Prostate gland (tissue), 2 donors: ENCODE measurements around the gene ZNF804B. TPM values are rescaled to one million over a fixed set of nuclear protein-coding genes. Genes with fewer than 3 reads are reported as not detected.

Experiments used
- DNase-seq: peaks from one replicate; pipeline ENCODE4 v3.0.0-alpha.2; 2019; ENCODE audit warnings: low spot score
- H3K27ac ChIP-seq, 2 donors: fragments of 200-600 bp; sonication (generic); 2 replicates each; pipeline ENCODE4 v1.5.1; 2017 to 2019
- H3K27me3 ChIP-seq: fragments of 200-600 bp; sonication (generic); replicated peaks from 2 replicates; pipeline ENCODE4 v1.5.1; 2019; ENCODE audit not compliant: insufficient read depth
- H3K36me3 ChIP-seq, 2 donors: fragments of 200-600 bp; sonication (generic); 1 replicate in 1 of 2; 2 replicates in 1 of 2; pipeline versions ENCODE4 v1.5.1 to v1.8.1; 2017 to 2019
- H3K4me1 ChIP-seq: fragments of 200-600 bp; sonication (generic); replicated peaks from 2 replicates; pipeline ENCODE4 v1.5.1; 2019
- H3K4me3 ChIP-seq, 2 donors: fragments of 200-600 bp; sonication (generic); 2 replicates each; pipeline ENCODE4 v1.5.1; 2017 to 2019
- H3K9me3 ChIP-seq: fragments of 200-600 bp; sonication (generic); 2 replicates; pipeline ENCODE4 v1.5.1; 2017
- POLR2A ChIP-seq: fragments of 450-650 bp; IDR thresholded peaks from one replicate; pipeline ENCODE4 v1.6.1; 2016; ENCODE audit warnings: antibody characterized with exemption, mild to moderate bottlenecking
- POLR2AphosphoS5 ChIP-seq: sonication (generic); formaldehyde crosslinking; IDR thresholded peaks from one replicate; pipeline ENCODE4 v1.6.1; 2017; ENCODE audit warnings: antibody characterized with exemption
- WGBS: methylation state at CpG from one replicate; pipeline ENCODE4 v1.1.5; 2018; 5-methylcytosine and 5-hydroxymethylcytosine counted together
- intact Hi-C: fragments of 100-400 bp; cut with DNase I; formaldehyde crosslinking; loops from one replicate; pipeline ENCODE4 v1.14.2; 2022
- total RNA-seq, 2 donors: library from RNA; depleted of rRNA; stranded (reverse); fragments of >200 nt; gene quantifications; one replicate each; pipeline ENCODE4 v1.1.0, GENCODE V29; 2016
- TF ChIP-seq, protein P1 (sequence below), 4 experiments: fragments of 200-600 bp in 2 of 4; fragments of 450-650 bp in 2 of 4; sonication (generic) in 2 of 4; IDR thresholded peaks; 1 replicate in 3 of 4; 2 replicates in 1 of 4; pipeline ENCODE4 v1.5.1; 2016 to 2019; ENCODE audit warnings: antibody characterized with exemption in 4 of 4, mild to moderate bottlenecking in 2 of 4, moderate library complexity in 2 of 4

The ZNF804B gene
- total RNA-seq, 2 donors from 2014 or later = 0.05 TPM; not detected in 1

DNA sequence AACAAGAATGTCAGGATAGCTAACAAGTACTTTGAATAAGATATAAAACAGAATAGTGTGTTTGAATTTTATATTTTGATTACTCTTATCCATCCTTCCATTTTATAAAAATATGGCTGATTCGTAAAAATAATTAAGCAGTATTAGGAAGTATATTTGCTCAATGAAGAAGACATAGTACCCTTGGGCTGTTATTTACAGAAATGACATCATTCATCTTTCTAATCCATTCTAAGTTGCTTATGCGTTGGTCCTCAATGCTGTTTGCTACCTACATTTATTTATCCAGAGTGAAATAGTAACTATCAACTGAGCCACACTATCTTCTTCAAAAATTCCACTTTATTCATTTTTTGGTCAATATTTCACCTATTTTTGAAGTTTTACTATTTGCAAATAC lies 2.1 kb upstream of the ZNF804B start:
- 92% methylated on average over 2 of the region's 2 CpGs for WGBS
- intact Hi-C loops = no loop called here
- Histone ChIP-seq H3K27me3 (peaks cover 6% of the 10 kb centered on the region), H3K36me3 (no peaks in the 10 kb centered on the region), H3K9me3 (no peaks in the 10 kb centered on the region), H3K4me1 (no peaks in the 10 kb centered on the region), H3K27ac (no peak overlapping the region), H3K4me3 (no peak overlapping the region)
- TF ChIP-seq, protein P1, sequence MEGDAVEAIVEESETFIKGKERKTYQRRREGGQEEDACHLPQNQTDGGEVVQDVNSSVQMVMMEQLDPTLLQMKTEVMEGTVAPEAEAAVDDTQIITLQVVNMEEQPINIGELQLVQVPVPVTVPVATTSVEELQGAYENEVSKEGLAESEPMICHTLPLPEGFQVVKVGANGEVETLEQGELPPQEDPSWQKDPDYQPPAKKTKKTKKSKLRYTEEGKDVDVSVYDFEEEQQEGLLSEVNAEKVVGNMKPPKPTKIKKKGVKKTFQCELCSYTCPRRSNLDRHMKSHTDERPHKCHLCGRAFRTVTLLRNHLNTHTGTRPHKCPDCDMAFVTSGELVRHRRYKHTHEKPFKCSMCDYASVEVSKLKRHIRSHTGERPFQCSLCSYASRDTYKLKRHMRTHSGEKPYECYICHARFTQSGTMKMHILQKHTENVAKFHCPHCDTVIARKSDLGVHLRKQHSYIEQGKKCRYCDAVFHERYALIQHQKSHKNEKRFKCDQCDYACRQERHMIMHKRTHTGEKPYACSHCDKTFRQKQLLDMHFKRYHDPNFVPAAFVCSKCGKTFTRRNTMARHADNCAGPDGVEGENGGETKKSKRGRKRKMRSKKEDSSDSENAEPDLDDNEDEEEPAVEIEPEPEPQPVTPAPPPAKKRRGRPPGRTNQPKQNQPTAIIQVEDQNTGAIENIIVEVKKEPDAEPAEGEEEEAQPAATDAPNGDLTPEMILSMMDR (IDR thresholded peaks at IDR 0.05) = no peak
- no peak for TF ChIP-seq POLR2AphosphoS5
- no peak for TF ChIP-seq POLR2A
- no peak for DNase-seq

DNA sequence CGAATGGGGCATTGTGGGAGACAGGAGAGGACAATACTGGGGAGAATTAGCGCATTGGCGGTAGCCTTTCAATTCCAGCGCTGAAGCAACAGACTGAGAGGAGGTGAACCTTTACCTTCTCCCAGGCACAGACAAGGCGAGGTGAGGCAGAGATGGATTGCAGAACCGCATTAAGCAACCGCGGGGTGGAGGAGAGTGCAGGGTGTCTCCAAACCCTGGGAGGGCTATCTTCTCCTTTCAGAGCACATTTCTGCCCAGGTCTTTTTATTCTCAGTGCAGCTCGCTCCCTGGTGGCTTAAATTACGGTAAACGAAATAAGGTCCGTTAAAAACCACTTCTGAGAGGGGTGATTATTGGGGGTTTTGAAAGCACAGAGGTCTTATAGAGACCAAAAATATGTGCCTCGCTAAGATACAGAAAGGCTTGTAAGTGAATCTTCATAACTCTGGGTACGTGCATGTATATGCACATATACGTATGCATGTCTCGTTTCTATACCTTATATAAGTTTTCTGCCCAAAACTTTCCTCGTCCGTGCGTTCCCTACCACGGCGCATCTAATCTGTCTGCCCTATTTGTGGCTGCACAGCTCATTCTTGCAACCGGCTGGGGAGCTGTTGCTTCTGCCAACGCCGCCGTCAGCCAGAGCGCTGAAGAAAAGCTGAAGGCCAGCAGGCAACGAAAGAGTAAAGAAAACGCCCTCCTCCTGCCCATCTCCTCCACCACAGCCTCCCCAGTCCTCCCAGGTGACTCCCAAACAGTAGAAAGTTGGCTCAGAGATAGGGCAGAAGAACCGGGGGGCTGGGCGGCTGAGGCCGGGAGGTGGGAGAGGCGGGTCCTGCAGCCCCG lies 895 bp upstream of the ZNF804B start:
- intact Hi-C loops = no loop called here
- TF ChIP-seq POLR2AphosphoS5 = no peak
- no peak for TF ChIP-seq POLR2A
- TF ChIP-seq, protein P1 (IDR thresholded peaks at IDR 0.05) = no peak
- peaks cover 6% of the 10 kb centered on the region for H3K27me3 ChIP-seq
- 4% methylated on average over 33 of the region's 33 CpGs for WGBS
- no peak overlapping the region for H3K27ac ChIP-seq
- H3K36me3 ChIP-seq = no peaks in the 10 kb centered on the region
- peak; percentile 7 for DNase-seq
- peak overlapping the region; percentile 24 to 25 for H3K4me3 ChIP-seq
- no peaks in the 10 kb centered on the region for H3K9me3 ChIP-seq
- H3K4me1 ChIP-seq = no peaks in the 10 kb centered on the region

DNA sequence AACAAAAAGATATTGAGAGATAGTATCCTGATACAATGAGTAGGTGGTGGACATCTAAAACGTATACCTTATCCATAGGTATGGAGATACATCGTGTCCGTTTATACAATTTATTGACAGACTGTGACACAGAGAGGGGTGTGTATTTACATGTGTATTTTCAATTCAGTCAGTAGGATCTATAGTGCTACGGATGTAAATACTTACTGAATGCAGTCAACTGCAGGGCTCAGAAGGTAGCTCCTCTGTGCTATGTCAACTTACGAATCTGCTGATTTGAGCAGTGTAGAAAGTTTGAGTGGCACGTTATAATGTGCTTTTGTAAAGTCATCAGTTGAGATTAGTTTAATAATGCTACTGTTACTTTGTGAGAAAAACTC lies 626 bp downstream of the ZNF804B start:
- Histone ChIP-seq H3K9me3 (no peaks in the 10 kb centered on the region), H3K4me3 (no peak overlapping the region), H3K27me3 (peaks cover 6% of the 10 kb centered on the region), H3K4me1 (no peaks in the 10 kb centered on the region), H3K36me3 (no peaks in the 10 kb centered on the region), H3K27ac (no peak overlapping the region)
- intact Hi-C loops = no loop called here
- no peak for TF ChIP-seq POLR2A
- TF ChIP-seq POLR2AphosphoS5 = no peak
- TF ChIP-seq, protein P1 (IDR thresholded peaks at IDR 0.05) = no peak
- 39% methylated on average over 6 of the region's 6 CpGs for WGBS
- no peak for DNase-seq

DNA sequence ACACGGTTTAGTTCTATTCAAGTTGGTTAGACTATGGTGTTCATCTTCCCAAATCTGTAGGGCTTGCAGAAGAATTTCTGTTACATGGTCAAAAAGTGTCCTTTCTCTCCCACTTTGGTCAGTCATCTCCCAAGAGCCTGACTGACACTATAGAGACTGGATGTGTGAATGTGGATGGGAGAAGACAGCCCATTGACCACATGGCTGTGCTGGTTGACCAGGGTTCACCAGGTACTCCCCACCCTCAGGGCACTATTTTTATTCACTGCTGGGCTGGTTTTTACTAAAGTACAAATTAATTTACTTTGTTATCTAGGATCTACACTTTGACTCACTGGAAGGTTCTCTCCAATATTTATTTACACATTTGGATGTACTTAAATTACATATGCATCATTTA lies 2.3 kb downstream of the ZNF804B start:
- H3K27me3 ChIP-seq = peaks cover 6% of the 10 kb centered on the region
- H3K9me3 ChIP-seq = no peaks in the 10 kb centered on the region
- TF ChIP-seq POLR2A (no peak), POLR2AphosphoS5 (no peak)
- TF ChIP-seq, protein P1 (IDR thresholded peaks at IDR 0.05) = no peak
- no peak overlapping the region for H3K27ac ChIP-seq
- WGBS = 50% methylated on average over 1 of the region's 1 CpG
- no peak overlapping the region for H3K4me3 ChIP-seq
- no peaks in the 10 kb centered on the region for H3K36me3 ChIP-seq
- intact Hi-C loops = no loop called here
- no peak for DNase-seq
- H3K4me1 ChIP-seq = no peaks in the 10 kb centered on the region

DNA sequence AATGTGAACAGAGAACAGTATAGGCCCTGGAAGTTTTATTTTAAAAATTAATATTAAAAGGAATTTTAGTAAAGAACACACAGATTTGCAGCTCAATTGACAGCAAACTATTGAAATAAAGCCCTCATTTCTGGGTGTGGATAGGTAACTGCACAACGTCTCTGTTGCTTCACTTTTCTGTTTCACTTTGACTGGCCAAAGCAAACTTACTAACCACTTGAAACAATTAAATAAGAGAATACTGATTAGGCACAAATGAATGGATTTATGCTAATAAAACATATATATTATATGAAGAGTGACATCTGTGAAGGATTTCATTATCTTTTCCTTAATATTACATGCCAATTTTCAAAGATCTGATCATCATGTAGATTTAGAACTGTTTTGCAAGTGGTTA lies 11.9 kb downstream of the ZNF804B start:
- DNase-seq = no peak
- TF ChIP-seq, protein P1 (IDR thresholded peaks at IDR 0.05) = no peak
- TF ChIP-seq POLR2AphosphoS5 = no peak
- TF ChIP-seq POLR2A = no peak
- Histone ChIP-seq H3K27me3 (no peaks in the 10 kb centered on the region), H3K4me3 (no peak overlapping the region), H3K9me3 (no peaks in the 10 kb centered on the region), H3K4me1 (no peaks in the 10 kb centered on the region), H3K36me3 (no peaks in the 10 kb centered on the region), H3K27ac (no peak overlapping the region)
- WGBS = 90% methylated on average over 1 of the region's 1 CpG
- intact Hi-C loops = no loop called here
